Ovary (tissue), 3 donors: ENCODE results near the gene ECSIT.

ENCODE experiments used
- POLR2A ChIP-seq: fragments of 450-650 bp; IDR thresholded peaks from one replicate; pipeline ENCODE4 v1.6.1; 2017; ENCODE audit warnings: antibody characterized with exemption, mild to moderate bottlenecking, moderate library complexity
- TF ChIP-seq, protein P1 (sequence below), 3 donors: fragments of 450-650 bp in 2 of 3; fragments of 200-600 bp in 1 of 3; IDR thresholded peaks; one replicate each; pipeline versions ENCODE4 v1.5.1 to v1.8.0; 2016 to 2022; ENCODE audit warnings: antibody characterized with exemption in 3 of 3, mild to moderate bottlenecking in 1 of 3
- donor health status: DM: no; HTN: no; CAD: no.

DNA sequence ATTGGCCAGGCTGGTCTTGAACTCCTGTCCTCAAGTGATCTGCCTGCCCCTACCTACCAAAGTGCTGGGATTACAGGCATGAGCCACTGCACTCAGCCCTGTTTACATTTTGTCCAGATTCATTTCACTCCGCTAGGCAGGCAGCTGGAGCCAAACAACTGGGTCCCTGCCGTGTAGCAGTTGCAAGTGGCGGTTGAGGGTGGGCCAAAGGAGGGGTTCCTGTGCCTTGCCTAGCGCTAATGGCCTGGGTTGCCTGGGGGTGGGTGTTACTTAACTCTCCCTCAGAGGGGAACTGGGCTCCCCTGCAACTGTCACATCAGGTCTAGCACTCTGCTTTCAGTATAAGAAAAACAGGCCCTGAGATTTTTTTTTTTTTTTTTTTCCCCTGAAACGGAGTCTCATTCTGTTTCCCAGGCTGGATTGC, 41.1 kb upstream of the ECSIT start:
- TF ChIP-seq, protein P1, sequence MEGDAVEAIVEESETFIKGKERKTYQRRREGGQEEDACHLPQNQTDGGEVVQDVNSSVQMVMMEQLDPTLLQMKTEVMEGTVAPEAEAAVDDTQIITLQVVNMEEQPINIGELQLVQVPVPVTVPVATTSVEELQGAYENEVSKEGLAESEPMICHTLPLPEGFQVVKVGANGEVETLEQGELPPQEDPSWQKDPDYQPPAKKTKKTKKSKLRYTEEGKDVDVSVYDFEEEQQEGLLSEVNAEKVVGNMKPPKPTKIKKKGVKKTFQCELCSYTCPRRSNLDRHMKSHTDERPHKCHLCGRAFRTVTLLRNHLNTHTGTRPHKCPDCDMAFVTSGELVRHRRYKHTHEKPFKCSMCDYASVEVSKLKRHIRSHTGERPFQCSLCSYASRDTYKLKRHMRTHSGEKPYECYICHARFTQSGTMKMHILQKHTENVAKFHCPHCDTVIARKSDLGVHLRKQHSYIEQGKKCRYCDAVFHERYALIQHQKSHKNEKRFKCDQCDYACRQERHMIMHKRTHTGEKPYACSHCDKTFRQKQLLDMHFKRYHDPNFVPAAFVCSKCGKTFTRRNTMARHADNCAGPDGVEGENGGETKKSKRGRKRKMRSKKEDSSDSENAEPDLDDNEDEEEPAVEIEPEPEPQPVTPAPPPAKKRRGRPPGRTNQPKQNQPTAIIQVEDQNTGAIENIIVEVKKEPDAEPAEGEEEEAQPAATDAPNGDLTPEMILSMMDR (IDR thresholded peaks at IDR 0.05) = no peak
- no peak for TF ChIP-seq POLR2A
